Loucy (cell line): ENCODE results near the gene CREB3L2.

Source experiments
- H2AFZ ChIP-seq: fragments of 200-600 bp; sonication (generic); 2 replicates; pipeline ENCODE4 v1.6.0; 2016; ENCODE audit warnings: antibody characterized with exemption, mild to moderate bottlenecking, low read length, moderate library complexity
- H3F3A ChIP-seq: fragments of 200-600 bp; 2 replicates; pipeline ENCODE4 v1.6.0; 2016; ENCODE audit warnings: antibody characterized with exemption, low read depth, mild to moderate bottlenecking
- H3K27me3 ChIP-seq: fragments of 200-600 bp; sonication (generic); 2 replicates; pipeline ENCODE4 v1.6.1; 2014; ENCODE audit warnings: low read length, mild to moderate bottlenecking; ENCODE audit not compliant: insufficient read depth, poor library complexity, severe bottlenecking
- H3K36me3 ChIP-seq: fragments of 200-600 bp; sonication (generic); 2 replicates; pipeline ENCODE4 v1.6.1; 2016; ENCODE audit warnings: low read length; ENCODE audit not compliant: insufficient read depth
- H3K4me1 ChIP-seq: fragments of 200-600 bp; sonication (generic); 2 replicates; pipeline ENCODE4 v1.5.1; 2014; ENCODE audit warnings: low read length, mild to moderate bottlenecking; ENCODE audit not compliant: insufficient read depth, poor library complexity, severe bottlenecking
- H3K4me2 ChIP-seq: fragments of 200-600 bp; sonication (generic); 2 replicates; pipeline ENCODE4 v1.6.0; 2014; ENCODE audit warnings: antibody characterized with exemption, low read length, low read depth, mild to moderate bottlenecking; ENCODE audit not compliant: poor library complexity, severe bottlenecking
- H3K4me3 ChIP-seq: fragments of 200-600 bp; sonication (generic); 2 replicates; pipeline ENCODE4 v1.5.1; 2014; ENCODE audit warnings: low read length, mild to moderate bottlenecking, mixed read lengths; ENCODE audit not compliant: poor library complexity, severe bottlenecking
- H3K79me2 ChIP-seq: fragments of 200-600 bp; sonication (generic); 2 replicates; pipeline ENCODE4 v1.6.1; 2014; ENCODE audit warnings: low read length; ENCODE audit not compliant: insufficient read depth
- H3K9ac ChIP-seq: fragments of 200-600 bp; sonication (generic); 2 replicates; pipeline ENCODE4 v1.6.0; 2014; ENCODE audit warnings: mild to moderate bottlenecking, low read depth, low read length, moderate library complexity; ENCODE audit not compliant: poor library complexity, severe bottlenecking
- H3K9me2 ChIP-seq: fragments of 200-600 bp; sonication (generic); replicated peaks from 2 replicates; pipeline ENCODE4 v1.6.1; 2016; ENCODE audit warnings: low read depth, low read length, mixed read lengths
- H3K9me3 ChIP-seq: fragments of 200-600 bp; sonication (generic); 2 replicates; pipeline ENCODE4 v1.6.1; 2014; ENCODE audit warnings: mild to moderate bottlenecking, antibody characterized with exemption, low read length, low read depth; ENCODE audit not compliant: insufficient read depth
- H4K20me1 ChIP-seq: fragments of 200-600 bp; sonication (generic); 2 replicates; pipeline ENCODE4 v1.6.0; 2014; ENCODE audit warnings: antibody characterized with exemption, low read length, mild to moderate bottlenecking; ENCODE audit not compliant: insufficient read depth, poor library complexity, severe bottlenecking
- CTCF ChIP-seq: fragments of 200-600 bp; sonication (generic); conservative IDR thresholded peaks from 2 replicates; pipeline ENCODE4 v1.5.1; 2014; ENCODE audit warnings: mild to moderate bottlenecking, antibody characterized with exemption, low read length
- EZH2phosphoT487 ChIP-seq: fragments of 200-600 bp; IDR thresholded peaks from 2 replicates; pipeline ENCODE4 v1.6.1; 2018; ENCODE audit warnings: antibody characterized with exemption, mild to moderate bottlenecking, moderate library complexity, borderline replicate concordance

CREB3L2 gene

GRCh38 chr7:137903382-137904169, 98.3 kb downstream of the CREB3L2 start:
- H3K9me3 ChIP-seq: no peaks in the 10 kb centered on the region
- H3K9me2 ChIP-seq: no peaks in the 10 kb centered on the region
- no peaks in the 10 kb centered on the region for H3K79me2 ChIP-seq
- H3K9ac ChIP-seq: no peak overlapping the region
- TF ChIP-seq EZH2phosphoT487 (no peak), CTCF (peak; percentile 83)
- no peak overlapping the region for H3K4me2 ChIP-seq
- H3F3A ChIP-seq: no peaks in the 10 kb centered on the region
- H3K27me3 ChIP-seq: no peaks in the 10 kb centered on the region
- peaks cover 12% of the 10 kb centered on the region for H3K4me1 ChIP-seq
- H3K4me3 ChIP-seq: no peak overlapping the region
- H2AFZ ChIP-seq: no peak overlapping the region
- H4K20me1 ChIP-seq: no peaks in the 10 kb centered on the region
- peaks cover 68% of the 10 kb centered on the region for H3K36me3 ChIP-seq

DNA sequence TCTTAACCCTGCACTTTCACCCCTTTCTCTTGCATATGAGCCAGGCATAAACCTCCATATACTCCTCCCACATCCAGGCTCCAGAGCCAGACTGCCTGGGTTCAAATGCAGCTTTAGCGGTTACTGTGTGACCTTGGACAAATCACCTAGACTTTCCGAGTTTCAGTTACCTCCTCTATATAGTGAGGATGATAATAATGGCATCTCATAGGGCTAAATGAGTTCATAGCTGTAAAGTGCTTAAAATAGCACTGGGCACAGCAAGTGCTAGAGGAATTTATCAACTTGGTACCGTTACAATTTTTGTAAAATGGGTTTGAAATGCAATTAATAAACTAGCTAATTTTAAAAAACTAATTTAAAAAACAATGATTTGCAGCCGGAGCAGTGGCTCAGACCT, 101.7 kb downstream of the CREB3L2 start:
- H3K4me1 ChIP-seq: peaks cover 12% of the 10 kb centered on the region
- H3K27me3 ChIP-seq: no peaks in the 10 kb centered on the region
- H3K4me2 ChIP-seq: peak overlapping the region; percentile 94
- H3F3A ChIP-seq: no peaks in the 10 kb centered on the region
- peaks cover 56% of the 10 kb centered on the region for H3K36me3 ChIP-seq
- H2AFZ ChIP-seq: no peak overlapping the region
- no peaks in the 10 kb centered on the region for H4K20me1 ChIP-seq
- H3K79me2 ChIP-seq: no peaks in the 10 kb centered on the region
- no peaks in the 10 kb centered on the region for H3K9me3 ChIP-seq
- peak overlapping the region; percentile 65 for H3K9ac ChIP-seq
- H3K4me3 ChIP-seq: peak overlapping the region; percentile 75
- no peaks in the 10 kb centered on the region for H3K9me2 ChIP-seq
- TF ChIP-seq EZH2phosphoT487 (no peak), CTCF (no peak)

DNA sequence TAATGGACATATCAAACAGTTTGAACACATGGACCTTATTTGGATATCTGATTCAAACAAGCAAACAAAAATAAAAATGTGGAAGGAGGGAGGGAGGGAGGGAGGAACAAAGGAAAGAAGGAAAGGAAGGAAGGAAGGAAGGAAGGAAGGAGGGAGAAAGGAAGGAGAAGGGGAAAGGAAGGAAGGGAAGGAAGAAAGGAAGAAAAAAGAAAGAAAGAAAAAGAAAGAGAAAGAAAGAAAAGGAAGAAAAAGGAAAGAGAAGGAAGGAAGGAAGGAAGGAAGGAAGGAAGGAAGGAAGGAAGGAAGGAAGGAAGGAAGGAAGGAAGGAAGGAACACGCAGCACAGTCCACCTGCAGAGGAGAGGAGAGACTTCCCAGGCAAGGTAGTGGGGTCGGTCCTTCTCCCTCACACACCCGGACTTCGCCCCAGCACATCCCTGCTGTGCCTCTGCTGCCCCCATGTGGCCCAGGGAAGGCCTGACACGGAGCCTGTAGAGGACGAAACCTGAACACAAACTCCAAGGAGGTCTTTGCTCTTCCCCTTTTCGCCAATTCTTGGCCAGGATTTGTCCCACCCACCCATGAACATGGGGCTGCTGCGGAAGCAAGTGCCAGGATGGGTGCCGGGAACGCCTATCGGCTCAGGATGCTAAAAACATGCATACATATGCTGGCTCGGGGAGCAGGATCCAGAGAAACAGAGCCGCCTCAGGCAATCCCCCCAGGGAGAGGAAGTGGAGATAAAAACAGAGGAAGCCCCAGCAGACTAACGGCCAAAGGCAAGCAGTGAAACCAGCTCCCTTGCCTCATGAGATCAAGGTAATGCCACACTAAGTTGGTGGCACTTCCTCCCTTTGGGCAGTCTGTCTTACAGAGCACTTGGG, 102.8 kb downstream of the CREB3L2 start:
- Histone ChIP-seq H3K4me1 (peaks cover 12% of the 10 kb centered on the region), H3K27me3 (no peaks in the 10 kb centered on the region), H3K79me2 (no peaks in the 10 kb centered on the region), H3K4me3 (peak overlapping the region; percentile 75), H3F3A (no peaks in the 10 kb centered on the region), H4K20me1 (no peaks in the 10 kb centered on the region), H2AFZ (peak overlapping the region; percentile 94), H3K9ac (peak overlapping the region; percentile 65), H3K9me2 (no peaks in the 10 kb centered on the region), H3K36me3 (peaks cover 65% of the 10 kb centered on the region), H3K9me3 (no peaks in the 10 kb centered on the region), H3K4me2 (peak overlapping the region; percentile 94)
- TF ChIP-seq EZH2phosphoT487 (no peak), CTCF (peak; percentile 90)
